ENCODE data around the gene KRT1.

DNA sequence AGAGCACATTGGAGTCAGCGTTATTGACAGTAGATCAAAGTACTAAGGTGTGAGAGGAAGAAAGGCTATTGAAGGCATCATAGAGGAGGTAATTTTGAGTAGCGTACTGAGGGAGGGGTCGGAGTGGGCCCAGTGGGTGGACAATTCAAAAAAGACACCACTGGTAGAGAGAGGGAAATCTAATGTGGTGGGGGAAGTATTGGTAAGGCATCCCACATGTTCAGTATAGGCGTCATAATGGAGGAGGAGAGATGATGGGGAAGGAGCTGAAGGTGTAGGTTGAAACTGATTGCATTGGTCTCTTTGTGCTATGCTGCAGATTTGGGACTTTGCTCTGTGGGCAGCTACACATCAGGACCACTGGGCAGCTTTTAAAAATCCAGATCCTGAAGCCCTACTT lies 46.8 kb upstream of the KRT1 start:
- TF ChIP-seq, protein P1, sequence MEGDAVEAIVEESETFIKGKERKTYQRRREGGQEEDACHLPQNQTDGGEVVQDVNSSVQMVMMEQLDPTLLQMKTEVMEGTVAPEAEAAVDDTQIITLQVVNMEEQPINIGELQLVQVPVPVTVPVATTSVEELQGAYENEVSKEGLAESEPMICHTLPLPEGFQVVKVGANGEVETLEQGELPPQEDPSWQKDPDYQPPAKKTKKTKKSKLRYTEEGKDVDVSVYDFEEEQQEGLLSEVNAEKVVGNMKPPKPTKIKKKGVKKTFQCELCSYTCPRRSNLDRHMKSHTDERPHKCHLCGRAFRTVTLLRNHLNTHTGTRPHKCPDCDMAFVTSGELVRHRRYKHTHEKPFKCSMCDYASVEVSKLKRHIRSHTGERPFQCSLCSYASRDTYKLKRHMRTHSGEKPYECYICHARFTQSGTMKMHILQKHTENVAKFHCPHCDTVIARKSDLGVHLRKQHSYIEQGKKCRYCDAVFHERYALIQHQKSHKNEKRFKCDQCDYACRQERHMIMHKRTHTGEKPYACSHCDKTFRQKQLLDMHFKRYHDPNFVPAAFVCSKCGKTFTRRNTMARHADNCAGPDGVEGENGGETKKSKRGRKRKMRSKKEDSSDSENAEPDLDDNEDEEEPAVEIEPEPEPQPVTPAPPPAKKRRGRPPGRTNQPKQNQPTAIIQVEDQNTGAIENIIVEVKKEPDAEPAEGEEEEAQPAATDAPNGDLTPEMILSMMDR (IDR thresholded peaks at IDR 0.05; ENCODE audit: insufficient read depth, low read length): no peak
- no peak for TF ChIP-seq POLR2AphosphoS5 (IDR thresholded peaks at IDR 0.05; ENCODE audit: low read depth)

All from HL-60 (cell line).